Caki2 (cell line): ENCODE measurements around the gene PSMB3. TPM values are rescaled to one million over a fixed set of nuclear protein-coding genes. Genes with fewer than 3 reads are reported as not detected.
A peak's percentile ranks its signal among the peaks of the same experiment; 100 is the strongest.

Experiments
- DNase-seq: peaks from one replicate; pipeline ENCODE4 v3.0.0-alpha.2; 2015; ENCODE audit warnings: low read depth
- in situ Hi-C: cut with HindIII; loops from 2 replicates; pipeline ENCODE4 v1.10.0; 2016; ENCODE audit warnings: low sequenced_read_pairs, low pct_unique_long_range_greater_than_20kb, mixed read lengths
- total RNA-seq: library from RNA; depleted of rRNA; stranded (reverse); fragments of >200 nt; shearing (Covaris generic); gene quantifications from 2 replicates; pipeline ENCODE4 v1.2.3, GENCODE V29; 2014; ENCODE audit warnings: low replicate concordance

Gene PSMB3
- total RNA-seq, 1 experiment from 2014 or later: 364 TPM

DNA sequence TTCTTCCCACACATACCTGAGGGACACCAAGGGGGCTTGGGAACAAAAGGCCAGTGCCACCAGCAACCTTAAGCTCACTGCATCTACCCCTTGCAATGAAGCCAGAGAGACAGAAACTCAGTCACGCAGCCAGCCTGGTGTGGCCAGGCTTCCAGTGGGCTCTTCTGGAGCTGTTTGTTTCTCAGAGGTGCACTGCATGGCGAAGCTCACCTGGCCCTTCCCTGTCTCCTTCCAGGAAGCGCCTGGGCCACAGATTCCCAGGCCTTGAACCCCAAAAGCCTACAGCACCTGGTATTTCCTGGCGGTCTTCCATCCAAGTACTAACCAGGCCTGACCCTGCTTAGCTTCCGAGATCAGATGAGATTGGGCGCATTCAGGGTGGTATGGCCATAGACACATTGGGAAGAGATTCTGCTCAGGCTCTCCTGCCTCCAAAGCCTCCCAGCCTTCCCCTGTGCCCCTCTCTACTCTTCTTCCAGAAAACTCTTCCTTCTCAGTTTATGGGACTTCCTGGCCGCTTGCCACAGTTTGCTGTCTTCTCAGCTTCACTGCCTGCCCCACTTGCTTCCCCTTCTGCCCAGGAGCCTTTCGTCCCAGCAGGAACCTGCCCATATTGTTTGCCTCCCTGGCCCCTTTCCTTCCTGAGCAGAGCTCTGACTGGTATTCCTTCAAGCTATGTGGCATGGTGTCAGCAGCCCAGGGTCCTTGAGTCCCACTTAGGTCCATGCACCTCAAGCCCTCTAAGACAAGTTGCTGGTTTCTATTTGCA lies 20.8 kb upstream of the PSMB3 start:
- no peak for DNase-seq
- in situ Hi-C loops: no loop called here

DNA sequence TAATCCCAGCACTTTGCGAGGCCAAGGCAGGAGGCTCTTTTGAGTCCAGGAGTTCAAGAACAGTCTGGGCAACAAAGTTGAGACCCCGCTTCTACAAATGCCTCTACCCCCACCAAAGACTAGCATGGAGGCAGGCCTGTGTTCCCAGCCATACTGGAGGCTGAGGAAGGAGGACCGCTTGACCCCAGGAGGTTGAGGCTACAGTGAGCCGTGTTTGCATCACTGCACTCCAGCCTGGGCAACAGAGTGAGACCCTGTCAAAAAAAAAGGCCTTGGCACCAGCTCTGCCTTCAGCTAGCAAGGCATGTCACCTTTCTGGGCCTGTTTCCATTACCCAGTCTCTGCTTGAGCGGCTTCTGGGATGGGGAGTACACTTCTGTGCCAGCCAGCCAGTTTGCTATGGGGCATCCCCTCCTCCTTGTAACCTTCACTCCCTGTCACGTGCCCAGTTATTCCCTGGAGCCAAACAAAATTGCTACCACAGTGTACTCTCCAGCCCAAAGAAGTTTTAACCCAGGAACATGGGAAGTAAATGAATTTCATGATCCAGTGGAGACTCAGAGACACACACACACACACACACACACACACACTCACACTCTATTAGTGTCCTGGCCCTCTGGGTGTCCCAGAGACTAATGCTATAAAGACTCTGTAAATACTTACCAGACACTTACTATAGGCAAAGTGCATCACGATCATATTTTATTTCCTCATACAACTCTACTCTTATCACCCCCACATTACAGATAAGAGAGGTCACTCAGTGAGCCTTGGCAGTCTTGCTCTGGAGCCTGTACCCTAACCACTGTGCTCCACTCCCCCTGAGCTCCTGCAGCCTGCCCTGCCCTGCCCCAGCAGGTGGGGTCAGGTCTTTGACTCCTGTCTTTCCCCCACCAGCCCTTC lies 19.9 kb upstream of the PSMB3 start:
- peak; percentile 34 for DNase-seq
- in situ Hi-C loops: no loop called here

DNA sequence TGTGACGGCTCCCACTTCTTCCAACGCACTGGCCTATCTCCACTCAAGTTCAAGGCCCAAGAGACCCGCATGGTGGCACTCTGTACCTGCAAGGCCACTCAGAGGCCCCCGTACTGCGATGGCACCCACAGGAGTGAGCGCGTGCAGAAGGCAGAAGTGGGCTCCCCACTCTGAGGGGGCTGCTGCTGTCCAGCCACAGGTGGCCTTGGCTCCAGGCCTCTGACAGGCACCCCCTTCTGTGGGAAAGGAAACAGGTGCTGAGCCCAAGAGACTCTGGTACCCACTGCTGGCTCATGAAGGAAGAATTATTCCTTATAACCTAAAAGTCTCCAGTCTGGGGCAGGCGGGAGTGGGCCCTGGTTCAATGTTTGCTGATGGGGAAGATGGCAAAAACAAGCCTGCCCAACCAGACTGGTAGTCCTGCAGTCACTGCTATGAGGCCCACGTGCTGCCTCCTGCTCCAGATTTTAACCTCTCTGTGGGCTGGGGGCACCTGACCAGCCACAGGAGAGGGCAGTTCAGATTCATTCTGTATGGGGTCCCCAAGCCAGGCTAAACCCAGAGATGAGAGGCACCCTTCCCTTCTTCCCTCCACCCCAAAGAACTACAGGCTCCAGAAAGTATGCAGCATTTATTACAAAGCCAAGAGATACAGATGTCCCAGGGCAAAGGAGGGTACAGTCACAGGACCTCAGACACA lies 19.1 kb upstream of the PSMB3 start:
- no peak for DNase-seq
- in situ Hi-C loops: no loop called here

DNA sequence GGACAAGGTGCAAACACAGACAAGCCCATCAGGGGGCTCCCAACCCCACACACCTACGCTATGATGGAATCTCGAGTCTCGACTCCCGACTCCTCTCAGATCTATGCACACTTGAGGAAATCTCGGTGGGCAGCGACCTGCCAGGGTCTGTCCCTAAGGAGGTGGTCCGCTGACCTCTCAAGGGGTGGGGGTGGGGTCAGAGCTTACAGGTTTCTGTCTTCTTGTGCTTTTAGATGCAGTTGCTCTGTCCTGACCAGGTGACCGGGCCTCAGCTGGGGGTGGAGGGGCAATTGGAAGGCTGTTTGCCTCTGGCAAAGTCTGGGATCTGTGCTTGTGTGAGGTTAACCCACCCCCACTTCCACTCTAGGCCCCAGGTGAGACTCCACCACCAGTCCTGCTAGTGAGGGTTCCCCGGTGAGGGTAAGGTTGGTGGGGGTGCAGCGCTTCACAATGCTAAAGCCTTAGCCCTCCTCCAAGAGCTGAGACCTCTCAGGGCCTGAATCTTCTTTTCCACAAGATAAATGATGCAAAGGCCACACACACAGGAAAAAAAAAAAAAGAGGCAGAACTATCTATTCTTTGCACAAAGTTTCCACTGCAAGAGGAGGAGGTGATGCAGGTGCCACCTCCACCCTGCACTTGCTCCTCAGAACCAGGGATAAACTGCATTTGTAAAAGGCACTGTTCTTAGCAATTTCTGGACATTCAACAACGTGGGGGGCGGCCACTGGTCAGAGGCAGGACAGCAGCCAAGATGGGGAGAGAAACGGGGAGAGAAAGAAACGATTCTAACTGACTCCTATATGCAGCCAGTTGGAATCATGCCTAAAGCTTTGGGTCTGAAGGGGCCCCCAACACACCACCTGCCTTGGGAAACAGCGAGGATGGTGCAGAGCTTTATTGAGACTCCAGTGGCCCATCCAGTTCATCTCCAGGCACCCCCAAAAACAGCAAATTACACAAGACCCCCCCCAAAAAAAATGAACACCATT lies 18.3 kb upstream of the PSMB3 start:
- in situ Hi-C loops: no loop called here
- DNase-seq: no peak

DNA sequence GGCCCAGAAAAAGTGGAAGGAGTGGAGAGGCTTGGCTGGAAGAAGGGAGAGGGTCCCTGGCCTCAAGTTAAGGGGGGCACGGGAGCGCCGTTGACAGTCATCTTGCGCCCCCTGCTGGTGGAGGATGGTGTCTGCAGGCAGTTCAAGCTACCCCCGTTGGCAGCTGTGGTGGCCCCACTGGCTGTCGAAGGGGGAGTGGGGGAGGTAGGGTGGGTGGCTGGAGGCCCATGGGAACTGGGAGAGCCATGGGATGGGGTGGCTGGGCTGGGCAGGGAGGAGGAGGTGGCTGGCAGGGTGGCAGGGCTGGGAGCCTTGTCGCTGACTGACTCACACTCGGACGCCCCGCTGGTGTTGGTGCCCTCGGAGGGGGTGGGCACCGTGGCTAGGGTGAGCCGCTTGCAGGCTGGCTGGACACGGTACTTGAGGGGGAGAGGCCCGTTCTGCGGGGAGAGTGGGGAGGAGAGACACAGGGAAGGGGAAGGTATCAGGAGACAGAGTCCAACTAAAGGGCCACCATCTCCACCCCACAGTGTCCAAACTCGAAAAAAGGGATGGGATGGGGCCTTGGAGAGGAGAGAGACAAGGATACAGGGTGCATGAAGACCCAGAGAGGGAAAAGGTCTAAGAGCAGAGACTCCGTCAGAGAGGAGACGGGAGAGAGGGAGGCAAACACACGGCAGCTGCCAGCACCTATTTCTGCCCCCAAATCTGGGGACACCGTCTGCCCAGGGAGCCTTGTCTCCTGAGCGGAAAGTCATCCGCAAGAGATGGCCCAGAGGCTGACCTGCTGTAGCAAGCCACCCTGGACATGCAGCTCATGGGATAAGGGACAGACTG lies 17.2 kb upstream of the PSMB3 start:
- in situ Hi-C loops: no loop called here
- DNase-seq: peak; percentile 34

DNA sequence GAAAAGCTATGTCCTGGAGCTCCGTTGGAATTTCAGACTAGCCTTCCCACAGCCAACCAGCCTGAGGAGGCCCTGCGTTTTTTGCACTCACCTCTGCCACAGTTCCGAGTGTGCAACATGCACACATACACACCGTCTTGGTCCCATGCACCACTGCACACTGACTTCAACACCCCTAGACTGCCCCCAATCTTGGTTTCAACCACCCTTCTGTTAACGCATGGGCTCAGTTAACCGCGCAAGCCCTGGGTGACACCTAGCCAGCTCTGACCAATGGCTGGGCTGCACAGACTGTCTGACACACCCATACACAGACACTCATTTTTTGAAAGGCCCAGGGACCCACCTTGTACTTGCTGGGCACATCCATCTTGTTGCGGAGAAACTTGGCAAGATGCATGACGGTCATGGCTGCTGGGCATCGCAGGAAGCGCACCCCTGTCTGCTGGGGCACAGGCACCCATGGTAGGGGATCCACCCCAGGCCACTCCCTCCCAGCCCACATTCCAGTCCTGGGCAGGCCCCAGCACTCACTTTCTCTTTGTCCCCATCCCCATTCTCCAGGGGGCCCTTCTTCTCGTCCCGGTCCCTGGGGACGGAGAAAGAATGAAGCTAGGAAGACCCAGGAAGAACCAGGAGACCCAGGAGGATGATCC lies 14.4 kb upstream of the PSMB3 start:
- no peak for DNase-seq
- in situ Hi-C loops: no loop called here

DNA sequence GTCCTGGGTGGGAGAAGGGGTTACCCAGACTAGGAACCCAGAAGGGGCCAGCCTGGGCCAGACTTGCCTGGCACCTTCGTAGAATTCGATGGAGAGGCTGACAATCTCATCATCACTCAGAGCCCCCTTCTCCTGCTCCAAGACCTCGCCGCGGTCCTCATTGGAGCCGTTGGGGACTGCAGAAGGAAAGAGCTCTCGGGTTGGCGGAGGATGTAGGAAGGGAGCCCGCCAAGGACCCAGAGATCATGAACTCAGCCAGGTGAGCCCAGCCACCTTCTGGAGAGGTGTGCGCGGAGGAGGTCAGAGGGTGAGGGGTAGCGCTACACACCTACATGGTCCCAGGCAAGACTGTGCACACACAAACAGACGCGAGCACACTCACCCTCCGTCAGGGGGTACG lies 13.9 kb upstream of the PSMB3 start:
- in situ Hi-C loops: no loop called here
- no peak for DNase-seq

DNA sequence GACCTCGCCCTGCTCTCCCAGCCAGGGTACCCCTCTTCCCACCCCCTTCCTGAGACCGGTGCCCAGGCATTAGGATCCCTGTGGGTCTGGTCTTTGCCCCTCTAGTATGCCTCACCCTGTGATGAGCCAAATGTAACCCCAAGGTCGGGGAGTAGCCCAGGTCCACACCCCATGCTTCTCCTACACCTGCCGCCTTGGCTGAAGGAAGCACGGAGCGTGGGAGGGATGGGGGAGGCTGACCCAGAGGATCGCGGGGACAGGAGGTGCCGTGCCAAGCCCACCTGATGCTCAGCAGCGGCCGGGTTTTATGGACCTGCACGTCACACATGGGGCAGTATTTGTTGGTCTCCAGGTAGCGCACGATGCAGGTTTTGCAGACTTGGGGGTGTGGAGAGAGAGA lies 13.2 kb upstream of the PSMB3 start:
- in situ Hi-C loops: no loop called here
- DNase-seq: no peak

DNA sequence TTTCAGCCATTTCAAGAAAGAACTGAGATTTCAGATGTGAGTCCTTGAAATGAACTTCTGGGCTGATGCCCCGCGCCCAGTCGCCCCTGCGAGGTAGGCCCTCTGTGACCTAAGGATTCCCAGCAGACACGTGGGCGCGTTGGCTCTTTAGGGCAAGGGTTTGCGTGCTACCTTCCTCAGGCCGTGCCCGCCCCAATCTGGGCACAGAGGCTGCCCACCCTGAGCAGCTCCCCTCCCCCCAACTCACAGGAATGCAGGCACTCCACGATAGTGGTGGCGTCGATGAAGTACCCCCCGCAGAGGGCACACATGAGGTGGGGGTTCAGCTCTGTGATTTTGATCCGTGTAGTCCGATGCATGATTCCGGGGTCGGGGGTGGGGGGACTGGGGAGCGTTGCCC lies 12.5 kb upstream of the PSMB3 start:
- in situ Hi-C loops: no loop called here
- no peak for DNase-seq

DNA sequence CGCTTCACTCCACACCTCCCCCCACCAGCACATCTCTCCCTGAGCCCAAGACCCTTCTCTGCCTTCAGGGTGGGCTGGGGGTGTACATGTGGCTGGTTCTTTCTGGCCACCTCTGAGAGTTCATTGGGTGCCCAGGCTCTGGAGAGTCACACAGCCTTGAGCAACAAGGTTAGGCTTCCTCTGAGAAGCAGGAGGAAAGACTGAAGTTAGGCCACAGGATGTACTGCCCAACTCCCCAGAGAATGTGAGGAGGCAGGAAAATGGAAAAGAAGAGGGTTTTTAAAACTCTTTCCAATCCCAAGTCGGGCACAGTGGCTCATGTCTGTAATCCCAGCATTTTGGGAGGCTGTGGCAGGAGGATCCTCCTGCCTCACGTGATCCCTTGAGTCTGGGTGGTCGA lies 11.7 kb upstream of the PSMB3 start:
- DNase-seq: no peak
- in situ Hi-C loops: no loop called here

DNA sequence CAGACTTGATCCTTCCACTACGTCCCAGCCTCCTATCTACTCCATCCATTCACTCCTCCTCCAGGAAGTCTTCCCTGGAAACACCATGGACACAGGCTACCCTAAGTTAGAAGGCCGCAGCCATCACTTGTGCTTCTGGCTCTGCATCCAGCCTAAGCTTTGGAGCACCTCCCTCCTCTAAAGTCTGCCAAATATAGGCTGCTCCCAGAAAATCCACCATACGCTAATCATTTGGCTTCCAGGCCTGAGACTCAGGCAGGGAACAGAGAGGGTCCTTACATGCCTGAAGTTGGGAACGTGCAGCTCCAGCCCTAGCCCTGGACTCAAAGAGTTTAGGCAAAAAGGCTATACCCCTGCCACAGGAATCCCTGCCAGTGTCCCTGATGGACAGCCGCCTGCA lies 11.1 kb upstream of the PSMB3 start:
- no peak for DNase-seq
- in situ Hi-C loops: no loop called here

DNA sequence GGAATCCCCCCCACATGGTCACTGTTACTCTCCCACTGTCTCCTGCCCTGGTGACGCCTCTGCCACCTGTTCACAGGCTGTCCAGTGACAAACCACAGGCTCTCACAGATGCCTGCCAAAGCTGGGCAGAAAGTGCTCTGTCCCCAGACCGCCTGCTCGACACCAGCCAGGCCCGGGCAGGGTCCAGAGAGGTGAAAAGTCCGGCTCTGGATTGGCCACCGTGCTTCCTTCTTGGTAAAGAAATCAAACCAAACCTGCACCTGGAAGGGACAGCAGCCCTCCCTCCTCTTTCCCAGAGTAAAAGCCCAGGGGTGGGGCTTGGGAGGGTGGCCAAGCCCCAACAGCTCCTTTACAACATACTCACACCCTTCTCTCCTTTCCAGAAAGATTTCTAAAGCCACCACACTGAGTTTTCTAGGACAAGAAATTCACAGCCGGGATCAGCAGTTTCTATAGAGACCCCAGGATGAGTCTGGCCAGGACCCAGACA lies 10.6 kb upstream of the PSMB3 start:
- in situ Hi-C loops: no loop called here
- no peak for DNase-seq

DNA sequence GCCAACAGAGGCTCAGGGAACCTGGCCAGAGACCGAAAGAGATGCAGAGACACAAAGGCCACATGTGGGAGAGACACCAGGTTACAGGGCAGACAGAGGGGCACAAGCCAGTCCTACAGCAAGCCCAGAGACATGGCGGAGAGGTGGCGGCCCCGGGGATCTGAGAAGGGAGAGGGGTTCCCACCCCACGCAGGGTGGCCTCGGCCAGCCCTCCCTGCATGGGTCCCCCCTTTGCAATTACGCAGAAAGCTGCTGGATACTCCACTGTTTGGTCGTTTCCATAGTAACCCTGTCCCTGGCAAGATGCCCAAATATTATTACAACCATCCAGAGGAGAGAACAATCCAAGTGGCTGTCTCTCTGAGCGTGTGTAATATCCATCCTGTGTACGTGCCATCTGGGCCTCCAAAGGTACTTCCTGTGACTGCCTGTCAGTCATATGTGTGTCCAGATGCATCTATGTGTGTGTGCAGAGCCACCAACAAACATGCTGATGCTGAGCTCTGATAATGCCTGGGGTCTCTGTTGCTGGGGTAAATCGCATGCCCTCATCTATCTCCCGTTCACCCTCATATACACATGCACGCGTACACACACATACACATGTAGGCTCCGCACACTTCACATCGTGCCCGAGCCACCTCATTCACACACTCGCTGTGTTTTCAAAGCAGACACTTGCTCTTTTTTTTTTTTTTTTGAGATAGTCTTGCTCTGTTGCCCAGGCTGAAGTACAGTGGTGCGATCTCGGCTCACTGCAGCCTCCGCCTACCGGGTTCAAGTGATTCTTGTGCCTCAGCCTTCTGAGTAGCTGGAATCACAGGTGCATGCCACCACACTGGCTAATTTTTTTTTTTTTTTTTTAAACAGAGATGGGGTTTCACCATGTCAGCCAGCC lies 9.9 kb upstream of the PSMB3 start:
- in situ Hi-C loops: no loop called here
- DNase-seq: no peak

DNA sequence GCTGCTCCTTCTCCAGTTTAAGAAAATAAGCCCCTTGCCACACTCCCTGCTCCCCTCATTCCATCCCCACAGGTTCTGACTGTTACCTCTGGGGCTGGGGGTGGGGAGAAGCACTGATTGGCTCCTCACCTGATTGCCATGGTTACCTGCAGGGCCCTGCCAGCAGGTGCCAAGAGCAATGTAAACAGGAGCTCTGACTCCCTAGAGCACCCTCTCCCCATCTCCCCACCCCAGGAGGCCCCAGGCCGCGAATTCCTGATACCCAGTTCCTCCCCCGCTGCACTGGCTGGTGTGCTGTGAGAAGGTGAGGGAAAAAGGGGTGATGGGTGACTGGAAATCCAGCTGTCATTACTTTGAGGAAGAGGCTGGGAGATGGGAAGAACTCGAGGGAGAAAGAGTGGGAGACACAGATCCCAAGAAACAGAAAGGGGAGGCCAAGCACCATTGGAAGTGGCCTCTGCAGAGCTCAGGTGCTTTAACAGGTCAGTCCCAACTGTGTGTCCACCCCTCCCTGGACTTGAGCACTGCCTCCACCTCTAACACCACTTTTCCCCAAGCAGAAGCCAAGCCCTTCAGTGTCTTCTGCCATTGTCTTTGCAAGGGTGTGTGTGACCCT lies 8.9 kb upstream of the PSMB3 start:
- no peak for DNase-seq
- in situ Hi-C loops: no loop called here

DNA sequence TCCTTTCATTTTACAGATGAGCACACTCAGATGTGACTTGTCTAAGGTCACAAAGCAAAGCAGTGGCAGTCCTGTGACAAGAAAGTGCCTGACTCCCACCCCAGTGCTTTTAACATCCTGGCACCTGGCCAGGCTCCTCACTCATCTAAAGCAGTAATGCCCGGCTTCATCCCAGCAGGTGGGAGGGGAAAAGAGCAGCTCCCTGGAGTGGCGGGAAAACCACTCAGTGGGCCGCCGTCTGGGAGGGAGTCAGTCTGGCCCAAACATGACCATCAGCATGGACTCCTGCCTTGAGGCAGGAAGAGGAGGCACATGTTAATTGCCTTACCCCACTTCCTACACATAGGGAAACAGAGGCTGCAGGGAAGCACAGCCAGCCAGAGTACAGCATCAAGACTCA lies 7.0 kb upstream of the PSMB3 start:
- peak; percentile 28 for DNase-seq
- in situ Hi-C loops: no loop called here
